IPS DF 4.7 (cell line): Measurements from ENCODE around the gene ABCC2.
"Not testable (repeated sequence)": the region's sequence is repeated elsewhere in the genome, so short reads cannot be mapped to it uniquely, and the experiment has no call there.

ENCODE experiments used
- DNase-seq: peaks from one replicate; pipeline ENCODE4 v3.0.0-alpha.2; 2013; ENCODE audit warnings: low spot score; ENCODE audit errors: extremely low read depth

The ABCC2 gene

GRCh38 chr10:99894613-99895012 lies 112.2 kb downstream of the ABCC2 start:
- no peak for DNase-seq

- DNase-seq, result not testable (repeated sequence)
These were observed 112.6 kb downstream of the ABCC2 start for GRCh38 chr10:99895066-99895465.

GRCh38 chr10:99895867-99896266 lies 113.4 kb downstream of the ABCC2 start:
- DNase-seq, result no peak
